ENCODE data around the gene TAGLN. TPM values are rescaled to one million over a fixed set of nuclear protein-coding genes. Genes with fewer than 3 reads are reported as not detected.

Gene TAGLN
- total and polyA plus RNA-seq, 2 of the 8 experiments (the other 6 are each of a cell fraction or from before 2014, with no cell fraction given) = 140 to 300 TPM

- no peak for TF ChIP-seq ATF2 (IDR thresholded peaks at IDR 0.05; ENCODE audit: low read length)
- TF ChIP-seq TAF1 (IDR thresholded peaks at IDR 0.05; ENCODE audit: low read depth, low read length) = no peak
- no peak for TF ChIP-seq POU5F1 (IDR thresholded peaks at IDR 0.05; ENCODE audit: low read depth, low read length)
- no peak for TF ChIP-seq CTBP2 (IDR thresholded peaks at IDR 0.05; ENCODE audit: borderline replicate concordance, insufficient read depth, insufficient read length, low read length)
- TF ChIP-seq ATF3 (IDR thresholded peaks at IDR 0.05; ENCODE audit: insufficient read depth, low read depth, low read length) = no peak
- TF ChIP-seq RFX5 (IDR thresholded peaks at IDR 0.05; ENCODE audit: borderline replicate concordance, low read depth, low read length) = no peak
- no peak for TF ChIP-seq PHF8 (conservative IDR thresholded peaks at IDR 0.05; ENCODE audit: low read depth, low read length)
- TF ChIP-seq BCL11A (IDR thresholded peaks at IDR 0.05; ENCODE audit: low read depth in 2 of 2, low read length in 2 of 2) = no peak
Measured at GRCh38 chr11:117191680-117192400, 7.3 kb upstream of the TAGLN start (continued).
